C4-2B (cell line): ENCODE measurements around the gene FOXQ1.

ENCODE experiments used
- H3K27ac ChIP-seq: fragments of 450-650 bp; 2 replicates; pipeline ENCODE4 v1.5.1; 2017
- ZFX ChIP-seq: fragments of 450-650 bp; IDR thresholded peaks from 2 replicates; pipeline ENCODE4 v1.6.1; 2017
- TF ChIP-seq, protein P1 (sequence below): fragments of 450-650 bp; conservative IDR thresholded peaks from 2 replicates; pipeline ENCODE4 v1.5.1; 2017; ENCODE audit warnings: mild to moderate bottlenecking

The FOXQ1 gene

DNA sequence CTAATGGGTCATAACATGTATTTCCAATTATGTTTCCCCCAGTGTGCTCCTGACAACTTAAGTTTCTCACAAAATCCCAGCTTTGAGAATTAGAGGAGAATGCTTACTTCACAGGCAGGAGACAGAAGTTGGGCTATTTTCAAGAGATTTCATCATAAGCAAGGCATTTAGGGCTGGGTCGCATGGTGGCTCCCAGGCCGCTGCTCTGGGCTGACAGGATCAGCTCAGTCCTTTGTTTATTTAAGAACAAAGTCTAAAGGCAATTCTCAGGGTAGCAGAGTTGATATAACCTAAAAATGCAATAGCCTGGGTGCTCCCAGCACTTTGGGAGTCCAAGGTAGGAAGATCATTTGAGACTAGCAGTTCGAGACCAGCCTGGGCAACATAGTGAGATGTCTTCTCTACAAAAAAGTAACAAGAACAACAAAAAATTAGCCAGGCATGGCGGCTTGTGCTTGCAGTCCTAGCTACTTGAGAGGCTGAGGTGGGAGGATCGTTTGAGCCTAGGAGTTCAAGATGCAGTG is 10.9 kb downstream of the FOXQ1 start:
- no peak overlapping the region for H3K27ac ChIP-seq

DNA sequence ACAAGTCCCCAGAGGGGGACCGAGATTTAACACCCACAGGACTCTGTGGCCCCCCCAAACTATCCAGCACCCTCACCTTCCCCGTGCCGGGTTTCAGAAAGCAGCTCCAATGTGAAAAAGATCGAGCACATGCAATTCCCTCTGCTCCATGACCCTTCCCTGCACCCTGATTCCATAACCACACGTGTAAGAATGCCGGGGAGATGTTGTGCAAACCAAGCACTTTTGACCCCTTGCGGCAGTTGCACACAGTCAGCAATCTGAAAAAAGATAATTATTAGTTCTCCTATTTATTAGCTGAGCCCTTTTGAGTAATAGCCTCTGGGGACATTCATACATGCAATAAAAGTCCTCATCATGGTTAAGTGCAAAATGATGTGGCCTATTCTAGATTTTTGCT is 13.0 kb downstream of the FOXQ1 start:
- TF ChIP-seq, protein P1, sequence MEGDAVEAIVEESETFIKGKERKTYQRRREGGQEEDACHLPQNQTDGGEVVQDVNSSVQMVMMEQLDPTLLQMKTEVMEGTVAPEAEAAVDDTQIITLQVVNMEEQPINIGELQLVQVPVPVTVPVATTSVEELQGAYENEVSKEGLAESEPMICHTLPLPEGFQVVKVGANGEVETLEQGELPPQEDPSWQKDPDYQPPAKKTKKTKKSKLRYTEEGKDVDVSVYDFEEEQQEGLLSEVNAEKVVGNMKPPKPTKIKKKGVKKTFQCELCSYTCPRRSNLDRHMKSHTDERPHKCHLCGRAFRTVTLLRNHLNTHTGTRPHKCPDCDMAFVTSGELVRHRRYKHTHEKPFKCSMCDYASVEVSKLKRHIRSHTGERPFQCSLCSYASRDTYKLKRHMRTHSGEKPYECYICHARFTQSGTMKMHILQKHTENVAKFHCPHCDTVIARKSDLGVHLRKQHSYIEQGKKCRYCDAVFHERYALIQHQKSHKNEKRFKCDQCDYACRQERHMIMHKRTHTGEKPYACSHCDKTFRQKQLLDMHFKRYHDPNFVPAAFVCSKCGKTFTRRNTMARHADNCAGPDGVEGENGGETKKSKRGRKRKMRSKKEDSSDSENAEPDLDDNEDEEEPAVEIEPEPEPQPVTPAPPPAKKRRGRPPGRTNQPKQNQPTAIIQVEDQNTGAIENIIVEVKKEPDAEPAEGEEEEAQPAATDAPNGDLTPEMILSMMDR: no peak
- no peak for TF ChIP-seq ZFX
- H3K27ac ChIP-seq: no peak overlapping the region

More for the DNA sequence above, 10.9 kb downstream of the FOXQ1 start:
- no peak for TF ChIP-seq ZFX
- TF ChIP-seq, protein P1: no peak

DNA sequence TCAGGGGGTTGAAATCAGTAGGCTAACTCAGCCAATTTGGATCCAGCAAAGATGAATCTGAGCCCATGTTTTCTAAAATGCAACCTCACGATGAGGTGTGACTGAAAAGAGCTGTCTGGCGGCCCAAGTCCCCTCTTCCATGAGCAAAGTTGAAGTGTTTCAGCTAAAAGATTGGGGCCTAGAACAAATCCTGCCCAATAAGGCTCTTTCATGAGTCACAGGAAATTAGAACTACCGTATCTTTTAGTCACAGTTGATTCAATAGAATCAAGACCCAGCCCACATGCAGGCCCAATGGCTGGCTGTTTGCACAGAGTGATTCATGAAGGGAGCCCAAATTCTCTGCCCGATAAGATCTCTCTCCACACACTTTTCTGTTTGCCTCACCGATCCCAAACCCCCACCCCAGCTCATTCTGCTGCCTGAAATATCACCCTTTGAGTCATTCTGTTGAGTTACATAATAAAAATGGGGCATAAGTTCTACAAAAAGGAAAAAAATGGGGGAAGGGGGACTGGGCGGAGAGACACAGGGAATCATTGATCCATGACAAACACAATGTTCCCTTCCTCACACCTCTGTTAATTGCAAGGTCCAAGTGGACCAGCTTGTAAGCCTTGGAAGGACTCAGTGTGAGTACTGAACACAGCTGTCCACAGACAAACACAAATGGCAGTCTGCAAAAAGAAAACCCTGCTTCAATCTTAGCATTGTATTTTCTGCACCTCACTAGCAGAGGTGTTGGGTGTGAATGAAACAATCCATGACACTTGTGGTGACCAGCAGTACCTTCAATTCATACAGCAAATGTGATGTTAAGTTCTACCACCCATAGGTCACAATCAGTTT is 13.8 kb downstream of the FOXQ1 start:
- H3K27ac ChIP-seq: no peak overlapping the region
- TF ChIP-seq ZFX: no peak
- TF ChIP-seq, protein P1: no peak

DNA sequence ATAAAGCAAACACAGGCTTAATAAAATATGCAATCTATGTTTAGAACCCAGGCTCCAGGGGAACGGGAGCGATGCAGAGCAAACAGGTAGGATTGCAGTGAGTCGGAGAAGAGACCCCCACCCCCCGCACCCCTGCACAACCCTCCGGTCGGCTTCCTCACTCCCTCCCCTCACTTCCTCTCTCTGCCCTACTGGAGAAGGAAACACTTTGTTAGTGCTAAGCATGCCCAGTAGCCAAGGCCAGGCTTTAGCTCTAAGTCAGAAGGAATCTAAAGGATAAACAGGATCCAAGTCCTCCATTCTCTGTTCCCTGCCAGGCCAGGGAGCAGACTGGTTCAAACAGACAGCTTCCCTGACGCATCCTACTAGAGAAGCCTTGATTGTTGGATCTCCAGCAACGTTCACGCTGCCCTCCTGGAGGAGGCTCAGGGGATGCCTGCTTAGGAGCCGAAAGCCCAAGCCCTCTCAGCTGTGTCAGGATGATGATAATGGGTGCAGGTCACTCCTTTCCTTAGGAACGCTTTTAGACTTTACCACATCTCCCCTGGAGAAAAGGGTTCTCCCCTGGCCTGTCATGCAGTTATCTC is 14.7 kb downstream of the FOXQ1 start:
- TF ChIP-seq, protein P1: no peak
- no peak for TF ChIP-seq ZFX
- no peak overlapping the region for H3K27ac ChIP-seq

DNA sequence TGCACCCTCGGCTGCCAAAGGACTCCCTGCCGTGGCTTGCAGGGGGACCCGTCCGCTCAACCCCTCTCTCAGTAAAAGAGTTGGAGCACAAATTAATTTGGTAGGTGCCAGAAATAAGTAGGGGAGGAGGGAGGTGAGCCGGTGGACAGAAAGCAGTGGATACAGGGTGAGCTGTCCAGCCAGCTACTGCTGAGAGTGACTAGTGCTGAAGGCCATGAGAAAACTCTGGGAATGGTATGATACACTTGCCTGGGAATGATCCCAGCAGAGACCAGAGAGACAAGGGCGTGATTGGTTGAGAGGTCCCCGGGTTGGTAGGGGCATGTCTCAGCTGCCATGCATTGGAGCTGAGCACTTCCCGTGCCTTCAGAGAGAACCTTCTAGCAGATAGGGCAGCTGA is 15.7 kb downstream of the FOXQ1 start:
- no peak overlapping the region for H3K27ac ChIP-seq
- TF ChIP-seq, protein P1: no peak
- TF ChIP-seq ZFX: no peak

DNA sequence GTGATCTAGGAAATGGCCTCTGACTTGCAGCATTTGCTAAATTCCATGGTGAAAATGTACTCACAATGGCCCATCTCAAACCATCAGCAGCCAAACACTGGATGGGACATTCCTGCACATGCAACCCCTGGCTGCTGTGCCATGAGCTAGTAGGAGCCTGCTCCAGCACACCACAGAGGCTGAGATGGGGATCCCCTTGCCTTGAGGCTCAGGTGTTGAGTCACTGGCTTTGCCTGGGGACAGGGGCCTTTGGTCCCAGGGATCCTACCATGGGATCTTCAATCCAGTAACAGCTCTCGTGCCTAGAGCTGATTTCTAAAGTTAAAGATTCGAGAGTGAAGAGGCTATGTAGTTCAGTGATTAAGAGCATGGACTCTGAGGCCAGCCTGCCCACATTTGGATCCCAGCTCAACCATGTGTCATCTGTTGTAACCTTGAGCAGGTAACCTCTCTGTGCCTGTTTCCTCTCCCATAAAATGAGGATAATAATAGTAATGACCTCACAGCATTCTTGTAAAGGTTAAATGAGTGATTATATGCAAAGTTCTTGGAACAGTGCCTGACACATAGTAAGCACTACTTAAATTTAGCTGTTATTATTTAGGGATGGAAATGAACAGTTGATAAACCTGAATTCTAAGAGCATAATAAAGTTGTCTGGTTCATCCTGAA is 16.4 kb downstream of the FOXQ1 start:
- TF ChIP-seq ZFX: no peak
- TF ChIP-seq, protein P1: no peak
- no peak overlapping the region for H3K27ac ChIP-seq

DNA sequence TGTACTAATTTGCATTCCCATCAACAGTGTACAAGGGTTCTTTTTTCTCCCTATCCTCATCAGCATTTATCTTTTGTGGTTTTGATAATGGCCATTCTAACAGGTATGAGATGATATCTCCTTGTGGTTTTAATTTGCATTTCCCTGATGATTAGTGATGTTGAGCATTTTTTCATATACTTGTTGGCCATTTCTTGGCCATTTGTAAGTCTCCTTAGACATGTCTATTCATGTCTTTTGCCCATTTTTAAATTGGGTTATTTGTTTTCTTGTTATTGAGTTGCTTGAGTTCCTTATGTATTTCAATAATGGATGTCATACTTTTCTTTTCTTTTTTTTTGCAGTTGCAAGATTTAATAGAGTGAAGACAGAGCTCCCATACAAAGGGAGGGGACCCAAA is 17.8 kb downstream of the FOXQ1 start:
- no peak overlapping the region for H3K27ac ChIP-seq
- TF ChIP-seq ZFX: no peak
- TF ChIP-seq, protein P1: no peak
